Muscle layer of colon (tissue), 2 donors: Measurements from ENCODE around the gene KIAA2012.

Source experiments
- H3K27ac ChIP-seq: one replicate; pipeline ENCODE4 v1.7.0; 2013; ENCODE audit warnings: low read depth, mild to moderate bottlenecking, low read length, moderate library complexity
- H3K27me3 ChIP-seq, 2 donors: one replicate each; pipeline ENCODE4 v1.7.0; 2013; ENCODE audit warnings: low read length in 2 of 2, mild to moderate bottlenecking in 2 of 2; ENCODE audit not compliant: insufficient read depth in 2 of 2, control insufficient read depth in 1 of 2
- H3K36me3 ChIP-seq: one replicate; pipeline ENCODE4 v1.7.0; 2013; ENCODE audit warnings: mild to moderate bottlenecking, low read length; ENCODE audit not compliant: insufficient read depth
- H3K4me1 ChIP-seq: one replicate; pipeline ENCODE4 v1.7.0; 2013; ENCODE audit warnings: mild to moderate bottlenecking, low read length; ENCODE audit not compliant: insufficient read depth
- H3K4me3 ChIP-seq, 2 donors: one replicate each; pipeline ENCODE4 v1.7.0; 2013; ENCODE audit warnings: low read length in 2 of 2, low read depth in 1 of 2, mild to moderate bottlenecking in 1 of 2, moderate library complexity in 1 of 2
- H3K9ac ChIP-seq: one replicate; pipeline ENCODE4 v1.7.0; 2013; ENCODE audit warnings: low read length
- H3K9me3 ChIP-seq: one replicate; pipeline ENCODE4 v1.7.0; 2013; ENCODE audit warnings: mild to moderate bottlenecking, low read length
- donor health status: abdominal sarcoma.
- donor health status: Adenocarcinoma of cecum.

The KIAA2012 gene

GRCh38 chr2:202109139-202109736 lies 36.2 kb downstream of the KIAA2012 start:
- Histone ChIP-seq H3K9ac (no peak overlapping the region), H3K27me3 (no peaks in the 10 kb centered on the region), H3K4me3 (no peak overlapping the region), H3K9me3 (no peaks in the 10 kb centered on the region), H3K36me3 (no peaks in the 10 kb centered on the region), H3K4me1 (peaks cover 4% of the 10 kb centered on the region), H3K27ac (no peak overlapping the region)

- Histone ChIP-seq H3K4me1 (peaks cover 4% of the 10 kb centered on the region), H3K9ac (no peak overlapping the region), H3K9me3 (no peaks in the 10 kb centered on the region), H3K36me3 (no peaks in the 10 kb centered on the region), H3K27me3 (no peaks in the 10 kb centered on the region), H3K4me3 (no peak overlapping the region), H3K27ac (no peak overlapping the region)
Measured at GRCh38 chr2:202109737-202110184, 36.7 kb downstream of the KIAA2012 start.

- H3K27ac ChIP-seq: no peak overlapping the region
- H3K27me3 ChIP-seq: no peaks in the 10 kb centered on the region
- H3K4me3 ChIP-seq: no peak overlapping the region
- H3K36me3 ChIP-seq: no peaks in the 10 kb centered on the region
- H3K4me1 ChIP-seq: peaks cover 4% of the 10 kb centered on the region
- no peaks in the 10 kb centered on the region for H3K9me3 ChIP-seq
- H3K9ac ChIP-seq: no peak overlapping the region
Measured at GRCh38 chr2:202110491-202110890, 37.4 kb downstream of the KIAA2012 start.

GRCh38 chr2:202112041-202112440 lies 39.0 kb downstream of the KIAA2012 start:
- Histone ChIP-seq H3K4me1 (peaks cover 4% of the 10 kb centered on the region), H3K9me3 (no peaks in the 10 kb centered on the region), H3K27ac (no peak overlapping the region), H3K4me3 (no peak overlapping the region), H3K9ac (no peak overlapping the region), H3K27me3 (no peaks in the 10 kb centered on the region), H3K36me3 (no peaks in the 10 kb centered on the region)

GRCh38 chr2:202113571-202114142 lies 40.6 kb downstream of the KIAA2012 start:
- Histone ChIP-seq H3K9ac (no peak overlapping the region), H3K27ac (no peak overlapping the region), H3K4me1 (peaks cover 4% of the 10 kb centered on the region)

GRCh38 chr2:202114291-202114690 lies 41.2 kb downstream of the KIAA2012 start:
- H3K27me3 ChIP-seq: no peaks in the 10 kb centered on the region
- peaks cover 4% of the 10 kb centered on the region for H3K4me1 ChIP-seq
- no peak overlapping the region for H3K4me3 ChIP-seq
- no peaks in the 10 kb centered on the region for H3K36me3 ChIP-seq
- no peak overlapping the region for H3K9ac ChIP-seq
- H3K9me3 ChIP-seq: no peaks in the 10 kb centered on the region
- H3K27ac ChIP-seq: no peak overlapping the region

More at GRCh38 chr2:202113571-202114142, 40.6 kb downstream of the KIAA2012 start:
- H3K9me3 ChIP-seq: no peaks in the 10 kb centered on the region
- H3K4me3 ChIP-seq: no peak overlapping the region
- no peaks in the 10 kb centered on the region for H3K36me3 ChIP-seq
- no peaks in the 10 kb centered on the region for H3K27me3 ChIP-seq

- H3K4me1 ChIP-seq: peaks cover 4% of the 10 kb centered on the region
- no peak overlapping the region for H3K9ac ChIP-seq
- no peaks in the 10 kb centered on the region for H3K36me3 ChIP-seq
- H3K9me3 ChIP-seq: no peaks in the 10 kb centered on the region
- no peak overlapping the region for H3K4me3 ChIP-seq
- no peak overlapping the region for H3K27ac ChIP-seq
- no peaks in the 10 kb centered on the region for H3K27me3 ChIP-seq
Measured at GRCh38 chr2:202114795-202115194, 41.7 kb downstream of the KIAA2012 start.

GRCh38 chr2:202115479-202115971 lies 42.5 kb downstream of the KIAA2012 start:
- Histone ChIP-seq H3K9ac (no peak overlapping the region), H3K4me3 (no peak overlapping the region), H3K27me3 (no peaks in the 10 kb centered on the region), H3K9me3 (no peaks in the 10 kb centered on the region), H3K27ac (no peak overlapping the region), H3K36me3 (no peaks in the 10 kb centered on the region), H3K4me1 (peaks cover 4% of the 10 kb centered on the region)

GRCh38 chr2:202116691-202117090 lies 43.6 kb downstream of the KIAA2012 start:
- no peaks in the 10 kb centered on the region for H3K9me3 ChIP-seq
- H3K27me3 ChIP-seq: no peaks in the 10 kb centered on the region
- no peak overlapping the region for H3K27ac ChIP-seq
- H3K9ac ChIP-seq: no peak overlapping the region
- H3K36me3 ChIP-seq: no peaks in the 10 kb centered on the region
- H3K4me1 ChIP-seq: peaks cover 4% of the 10 kb centered on the region
- no peak overlapping the region for H3K4me3 ChIP-seq

GRCh38 chr2:202118168-202118567 lies 45.1 kb downstream of the KIAA2012 start:
- no peaks in the 10 kb centered on the region for H3K36me3 ChIP-seq
- H3K4me3 ChIP-seq: no peak overlapping the region
- no peak overlapping the region for H3K9ac ChIP-seq
- peaks cover 4% of the 10 kb centered on the region for H3K4me1 ChIP-seq
- H3K27ac ChIP-seq: no peak overlapping the region
- H3K9me3 ChIP-seq: no peaks in the 10 kb centered on the region
- H3K27me3 ChIP-seq: no peaks in the 10 kb centered on the region

GRCh38 chr2:202120828-202121227 lies 47.8 kb downstream of the KIAA2012 start:
- H3K36me3 ChIP-seq: no peaks in the 10 kb centered on the region
- H3K9ac ChIP-seq: no peak overlapping the region
- H3K27me3 ChIP-seq: no peaks in the 10 kb centered on the region
- H3K4me3 ChIP-seq: no peak overlapping the region
- no peak overlapping the region for H3K27ac ChIP-seq
- no peaks in the 10 kb centered on the region for H3K4me1 ChIP-seq
- H3K9me3 ChIP-seq: no peaks in the 10 kb centered on the region
